Measurements from ENCODE around the gene POTEG.
"Not testable (repeated sequence)": the region's sequence is repeated elsewhere in the genome, so short reads cannot be mapped to it uniquely, and the experiment has no call there.

Gene POTEG

DNA sequence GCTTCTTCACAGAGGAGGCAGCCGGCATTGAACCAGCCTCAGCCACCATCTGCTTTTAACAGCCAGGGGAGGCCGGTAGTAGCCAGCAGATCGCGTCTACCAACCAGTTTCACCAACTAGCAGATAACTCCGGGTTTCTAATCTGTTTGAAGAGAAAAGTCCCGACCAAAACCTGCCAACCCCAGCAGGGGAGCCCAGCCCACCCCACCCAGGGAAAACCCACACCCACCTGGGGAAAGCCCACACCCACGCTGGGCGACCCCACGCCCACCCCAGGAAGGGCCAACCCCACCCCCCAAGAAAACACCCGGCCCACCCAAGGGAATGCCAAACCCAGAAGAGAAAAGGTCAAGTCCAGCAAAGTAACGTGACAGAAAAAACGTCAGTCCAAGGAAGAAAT, at the start of gene POTEG:
POTEG (minus strand) TSS at position 101 of the 400 bp plus-strand sequence; CDS start at position 49, 52 bp downstream.
- DNase-seq (ENCODE audit: low read depth in 2 of 2, low spot score in 1 of 2) = not testable (repeated sequence)

DNA sequence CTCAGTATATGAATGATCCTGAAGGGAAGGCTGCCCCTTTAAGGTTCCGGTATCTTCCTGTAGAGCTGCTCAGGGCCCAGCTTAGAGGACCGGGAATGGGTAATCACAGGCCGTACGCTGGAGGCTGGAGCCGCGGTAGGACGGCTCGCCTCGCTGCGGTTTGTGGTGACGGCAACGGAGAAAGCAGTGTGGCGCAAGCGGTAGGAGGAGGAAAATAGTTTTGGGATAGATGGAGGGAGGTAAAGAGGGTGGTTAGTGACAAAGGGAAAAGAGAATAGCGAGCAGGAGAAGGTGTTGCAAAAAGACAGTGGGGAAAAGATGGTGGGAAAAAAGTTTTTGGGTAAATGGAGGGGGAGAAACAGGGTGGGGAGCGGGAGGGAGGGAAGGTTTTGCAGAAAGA, 48.0 kb upstream of the POTEG start:
- DNase-seq (ENCODE audit: low read depth in 2 of 2, low spot score in 1 of 2) = not testable (repeated sequence)

DNA sequence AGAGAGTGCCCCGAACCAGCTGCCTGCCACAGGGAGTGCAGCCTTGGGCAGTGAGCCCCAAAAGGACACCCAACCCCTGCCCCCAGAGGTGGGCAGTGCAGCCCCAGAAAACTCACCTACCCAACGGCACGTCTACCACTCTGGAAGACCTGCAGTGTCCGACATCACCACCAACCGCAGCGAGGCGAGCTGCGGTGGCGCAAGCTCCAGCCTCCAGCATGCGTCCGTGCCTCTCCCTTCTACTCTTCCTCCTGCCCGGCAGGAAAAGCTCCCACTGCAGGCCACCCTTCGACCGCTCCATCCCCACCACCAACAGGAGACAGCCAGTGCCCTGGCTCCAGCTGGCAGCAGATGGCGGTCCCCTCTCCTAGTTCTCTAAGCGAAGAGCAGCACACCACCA, 47.3 kb upstream of the POTEG start:
- not testable (repeated sequence) for DNase-seq (ENCODE audit: low read depth in 2 of 2, low spot score in 1 of 2)

DNA sequence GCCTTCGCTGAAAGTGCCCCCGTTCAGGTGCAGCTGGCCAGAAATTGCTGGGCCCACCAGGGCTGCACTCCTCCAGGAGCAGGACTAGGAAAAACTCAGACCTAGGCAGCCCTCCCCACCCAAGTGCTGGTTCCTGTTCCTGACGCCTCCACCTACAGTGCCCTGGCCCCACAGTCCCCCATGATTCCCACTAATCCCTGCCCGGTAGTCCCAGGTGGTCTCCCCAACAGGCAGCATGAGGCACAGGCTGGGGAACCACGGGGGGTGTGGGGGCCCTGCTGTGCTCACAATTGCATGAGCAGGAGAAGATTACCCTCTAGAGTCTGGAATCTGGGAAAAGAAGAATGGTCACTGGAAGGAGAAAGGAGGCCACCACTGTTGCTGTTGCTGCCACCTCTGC, 46.4 kb upstream of the POTEG start:
- not testable (repeated sequence) for DNase-seq (ENCODE audit: low read depth in 2 of 2, low spot score in 1 of 2)

DNA sequence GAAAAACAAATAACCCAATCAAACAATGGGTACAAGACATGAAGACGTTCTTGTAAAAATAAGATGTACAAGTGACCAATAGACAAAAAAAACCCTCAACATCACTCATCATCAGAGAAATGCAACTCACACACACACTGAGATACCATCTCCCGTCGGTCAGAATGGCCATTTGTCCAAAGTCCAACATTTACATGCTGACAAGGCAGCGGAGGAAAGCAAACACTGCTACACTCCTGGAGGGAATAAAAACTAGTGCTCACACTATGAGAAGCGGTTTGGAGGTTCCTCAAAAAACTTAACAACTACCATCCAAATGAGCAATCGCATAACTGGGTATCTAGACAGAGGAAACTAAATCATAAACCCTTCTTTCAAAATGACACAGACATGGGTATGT, 11.6 kb upstream of the POTEG start:
- DNase-seq (ENCODE audit: low read depth in 2 of 2, low spot score in 1 of 2) = not testable (repeated sequence)

DNA sequence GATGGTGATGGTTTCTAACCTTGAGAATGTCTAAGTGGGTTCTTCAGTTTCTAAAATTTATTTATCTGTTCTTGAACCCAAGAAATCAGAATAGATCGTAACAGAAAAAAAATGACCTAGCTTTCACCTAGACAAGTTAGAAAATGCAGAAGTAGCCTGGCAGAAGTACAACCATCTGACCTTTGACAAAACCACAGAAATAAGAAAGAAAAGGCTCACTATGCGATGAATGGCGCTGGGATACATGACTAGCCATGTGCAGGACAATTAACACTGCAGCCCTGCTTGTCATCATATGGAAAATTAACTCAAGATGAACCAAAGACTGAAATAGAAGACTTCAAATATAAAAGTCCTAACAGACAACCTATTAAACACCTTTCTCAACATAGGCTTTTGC, 5.7 kb upstream of the POTEG start:
- DNase-seq (ENCODE audit: low read depth in 2 of 2, low spot score in 1 of 2) = not testable (repeated sequence)

DNA sequence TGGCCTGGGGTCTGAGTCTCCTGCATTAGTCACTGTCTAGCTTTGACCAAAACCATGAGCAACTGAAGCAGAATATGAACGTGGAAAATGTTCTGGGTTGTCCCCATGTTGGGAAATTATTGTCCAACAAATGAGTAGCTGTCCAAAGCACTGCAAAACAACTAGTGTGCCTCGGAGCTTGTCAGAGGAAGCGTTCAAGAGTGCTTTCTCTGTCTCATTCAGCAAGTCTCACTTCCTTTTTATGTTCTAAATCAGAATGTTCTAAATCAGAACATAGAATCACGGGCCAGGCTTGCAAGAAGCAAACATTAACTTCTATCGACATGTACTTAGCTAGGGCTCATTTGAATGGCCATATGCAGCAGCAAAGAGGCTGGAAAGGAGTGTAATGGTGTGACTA, 5.1 kb upstream of the POTEG start:
- DNase-seq (ENCODE audit: low read depth in 2 of 2, low spot score in 1 of 2) = not testable (repeated sequence)

DNA sequence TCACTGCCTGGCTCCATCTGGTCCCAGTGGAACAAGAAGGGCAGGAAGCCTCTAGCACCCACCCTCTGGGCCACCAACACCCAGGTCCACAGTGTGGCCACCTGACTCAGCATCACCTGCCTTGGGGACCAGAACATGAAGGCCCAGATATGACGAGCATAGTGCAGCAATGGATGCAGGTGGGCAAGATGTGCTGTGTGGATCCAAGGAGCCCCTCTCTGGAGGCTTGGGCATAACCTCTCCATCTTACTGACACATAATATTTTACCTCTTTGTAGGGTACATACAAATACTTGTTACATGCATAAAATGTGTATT, 2.9 kb upstream of the POTEG start:
- not testable (repeated sequence) for DNase-seq (ENCODE audit: low read depth in 2 of 2, low spot score in 1 of 2)

DNA sequence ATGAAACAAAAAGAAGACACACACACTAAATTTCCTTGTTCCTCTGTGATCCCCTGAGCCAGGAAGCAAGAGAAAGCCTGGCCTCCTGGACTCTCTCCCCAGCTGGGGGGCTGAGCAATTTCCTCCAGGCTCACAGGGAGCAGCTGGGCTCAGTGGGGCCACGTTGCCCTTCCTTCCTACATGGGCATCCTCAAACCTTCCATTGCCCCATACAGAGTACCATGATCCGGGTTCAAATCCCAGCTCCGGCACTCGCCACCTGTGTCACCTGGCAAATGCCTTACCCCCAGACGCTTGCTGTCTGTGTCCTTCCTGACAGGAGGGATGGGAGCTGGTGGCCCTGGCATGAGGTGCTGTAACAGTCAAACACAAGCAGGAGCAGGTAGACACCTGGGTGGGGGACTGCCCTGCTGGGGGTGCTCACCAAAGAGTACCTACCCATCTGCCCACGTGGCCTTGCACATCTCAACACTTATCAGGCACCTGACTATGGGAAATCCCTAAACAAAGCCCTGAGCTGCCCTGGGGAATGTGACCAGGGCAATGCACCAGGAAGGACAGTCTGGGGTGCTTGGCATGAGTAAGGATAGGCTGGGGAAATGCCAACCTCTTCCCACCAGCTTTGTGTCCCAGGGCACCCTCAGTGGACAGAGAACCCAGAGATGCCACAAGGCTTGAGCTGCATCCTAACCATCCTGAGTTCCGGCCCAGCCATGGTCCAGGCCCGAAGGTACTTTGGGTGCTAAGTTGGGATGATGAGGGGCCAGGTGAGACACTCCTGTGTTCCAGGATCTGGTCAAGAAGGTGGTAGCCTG, 2.4 kb upstream of the POTEG start:
- not testable (repeated sequence) for DNase-seq (ENCODE audit: low read depth in 2 of 2, low spot score in 1 of 2)

DNA sequence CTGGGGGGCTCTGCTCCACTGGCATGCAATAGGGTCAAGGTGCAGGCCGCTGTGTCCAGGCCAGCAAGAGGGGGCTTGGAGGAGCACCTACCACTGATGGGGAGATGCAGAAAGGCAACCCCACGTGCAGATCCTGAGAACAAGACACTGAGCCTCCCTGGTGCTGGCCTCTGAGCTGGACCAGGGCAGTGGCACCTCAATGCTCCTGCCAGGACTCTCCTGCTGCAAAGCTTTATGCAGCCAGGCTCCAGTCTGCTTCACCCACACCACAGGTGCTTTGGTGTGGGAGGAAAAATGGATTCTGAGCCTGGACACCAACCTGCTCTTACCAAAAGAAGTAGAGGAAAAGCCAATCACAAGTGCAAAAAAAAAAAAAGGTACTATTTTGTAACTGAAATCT, 1.7 kb upstream of the POTEG start:
- not testable (repeated sequence) for DNase-seq (ENCODE audit: low read depth in 2 of 2, low spot score in 1 of 2)

DNA sequence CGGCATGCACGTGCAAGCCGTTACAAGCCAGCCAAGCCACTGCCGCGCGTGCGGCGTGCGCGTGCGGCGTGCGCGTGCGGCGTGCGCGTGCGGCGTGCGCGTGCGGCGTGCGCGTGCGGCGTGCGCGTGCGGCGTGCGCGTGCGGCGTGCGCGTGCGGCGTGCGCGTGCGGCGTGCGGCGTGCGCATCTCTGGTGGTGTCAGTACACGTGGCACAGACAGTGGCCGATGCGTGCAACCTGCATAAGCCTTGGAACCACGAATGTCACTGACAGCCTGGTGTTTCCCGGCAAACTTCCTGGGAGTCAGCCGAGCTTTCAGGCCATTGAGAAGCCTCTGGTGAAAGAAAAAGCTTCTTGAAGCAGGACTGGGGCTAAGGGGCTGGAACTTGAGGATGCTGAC, 750 bp upstream of the POTEG start:
- DNase-seq (ENCODE audit: low read depth in 2 of 2, low spot score in 1 of 2) = not testable (repeated sequence)

DNA sequence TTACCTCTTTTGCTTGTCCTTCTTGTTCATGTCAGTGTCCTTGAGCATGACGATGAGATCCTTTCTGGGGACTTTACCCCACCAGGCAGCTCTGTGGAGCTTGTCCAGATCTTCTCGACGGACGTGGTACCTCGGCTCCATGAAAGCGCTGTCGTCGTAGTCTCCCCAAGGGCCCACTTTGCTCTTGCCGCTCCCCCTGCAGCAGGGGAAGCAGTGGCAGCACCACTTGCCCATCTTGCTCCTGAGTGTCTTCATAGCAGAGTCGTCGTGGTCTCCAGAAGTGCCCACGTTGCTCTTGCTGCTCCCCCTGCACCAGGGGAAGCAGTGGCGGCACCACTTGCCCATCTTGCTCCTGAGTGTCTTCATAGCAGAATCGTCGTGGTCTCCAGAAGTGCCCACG, 376 bp downstream of the POTEG start:
- DNase-seq (ENCODE audit: low read depth in 2 of 2, low spot score in 1 of 2) = not testable (repeated sequence)

DNA sequence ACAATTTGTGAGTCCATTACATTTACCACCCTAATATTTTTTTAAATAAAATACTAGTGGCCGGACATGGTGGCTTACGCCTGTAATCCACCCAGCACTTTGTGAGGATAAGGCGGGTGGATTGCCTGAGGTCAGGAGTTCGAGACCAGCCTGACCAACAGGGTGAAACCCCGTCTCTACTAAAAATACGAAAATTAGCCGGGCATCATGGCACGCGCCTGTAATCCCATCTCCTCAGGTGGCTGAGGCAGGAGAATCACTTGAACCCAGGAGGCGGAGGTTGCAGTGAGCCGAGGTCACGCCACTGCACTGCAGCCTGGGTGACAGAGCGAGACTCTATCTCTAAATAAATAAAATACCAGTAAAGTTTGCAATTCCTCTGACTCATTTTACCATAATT, 25.6 kb downstream of the POTEG start:
- DNase-seq (ENCODE audit: low read depth in 2 of 2, low spot score in 1 of 2) = not testable (repeated sequence)

DNA sequence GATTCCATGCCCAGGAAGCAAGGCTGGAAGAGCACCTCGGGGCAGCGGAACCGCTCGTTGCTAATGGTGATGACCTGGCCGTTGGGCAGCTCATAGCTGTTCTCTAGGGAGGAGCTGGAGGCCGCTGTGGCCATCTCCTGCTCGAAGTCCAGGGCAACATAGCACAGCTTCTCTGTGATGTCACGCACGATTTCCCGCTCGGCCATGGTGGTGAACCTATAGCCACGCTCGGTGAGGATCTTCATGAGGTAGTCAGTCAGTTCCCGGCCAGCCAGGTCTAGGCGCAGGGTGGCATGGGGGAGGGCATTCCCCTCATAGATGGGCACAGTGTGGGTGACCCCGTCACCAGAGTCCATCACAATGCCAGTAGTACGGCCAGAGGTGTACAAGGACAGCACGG, 32.0 kb downstream of the POTEG start:
- not testable (repeated sequence) for DNase-seq (ENCODE audit: low read depth in 2 of 2, low spot score in 1 of 2)

DNA sequence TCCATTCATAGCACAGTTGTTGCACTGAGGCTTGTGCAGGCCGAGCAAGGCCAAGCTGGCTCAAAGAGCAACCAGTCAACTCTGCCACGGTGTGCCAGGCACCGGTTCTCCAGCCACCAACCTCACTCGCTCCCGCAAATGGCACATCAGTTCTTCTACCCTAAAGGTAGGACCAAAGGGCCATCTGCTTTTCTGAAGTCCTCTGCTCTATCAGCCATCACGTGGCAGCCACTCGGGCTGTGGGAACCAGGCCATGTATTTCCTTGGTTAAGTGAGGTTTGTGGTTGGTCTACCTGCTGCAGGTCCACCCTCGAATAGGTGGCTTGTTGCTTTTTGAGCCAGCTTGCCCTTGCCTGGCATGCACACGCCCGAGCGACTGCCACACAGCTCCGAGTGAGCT, 39.4 kb downstream of the POTEG start:
- DNase-seq (ENCODE audit: low read depth in 2 of 2, low spot score in 1 of 2) = not testable (repeated sequence)

DNA sequence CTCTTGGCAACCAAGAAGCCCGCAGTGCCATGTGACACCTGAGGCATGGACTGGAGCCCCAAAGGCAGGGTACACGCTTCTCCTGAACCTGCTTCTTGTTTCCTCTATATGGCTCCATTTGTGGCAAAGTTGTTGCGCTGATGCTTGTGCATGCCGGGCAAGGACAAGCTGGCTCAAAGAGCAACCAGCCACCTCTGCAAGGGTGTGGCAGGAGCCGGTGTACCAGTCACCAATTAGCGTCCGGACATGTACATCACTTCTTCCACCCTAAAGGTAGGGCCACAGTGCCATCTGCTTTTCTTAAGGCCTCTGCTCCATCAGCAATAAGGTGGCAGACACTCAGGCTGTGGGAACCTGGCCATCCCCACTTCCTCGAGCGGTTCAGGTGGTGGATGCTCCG, 43.9 kb downstream of the POTEG start:
- not testable (repeated sequence) for DNase-seq (ENCODE audit: low read depth in 2 of 2, low spot score in 1 of 2)

DNA sequence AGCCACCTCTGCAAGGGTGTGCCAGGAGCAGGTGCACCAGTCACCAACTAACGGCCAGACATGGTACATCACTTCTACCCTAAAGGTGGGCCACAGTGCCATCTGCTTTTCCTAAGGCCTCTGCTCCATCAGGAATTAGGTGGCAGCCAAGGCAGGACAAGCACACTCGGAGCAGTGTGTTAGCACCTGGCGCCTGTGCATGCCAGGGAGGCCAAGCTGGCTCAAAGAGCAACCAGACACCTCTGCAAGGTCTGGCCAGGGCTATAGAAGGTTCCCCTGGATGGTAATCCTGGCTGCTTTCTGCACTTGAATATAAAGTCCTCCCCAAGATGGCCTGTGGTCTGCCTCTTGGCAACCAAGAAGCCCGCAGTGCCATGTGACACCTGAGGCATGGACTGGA, 45.4 kb downstream of the POTEG start:
- not testable (repeated sequence) for DNase-seq (ENCODE audit: low read depth in 2 of 2, low spot score in 1 of 2)

DNA sequence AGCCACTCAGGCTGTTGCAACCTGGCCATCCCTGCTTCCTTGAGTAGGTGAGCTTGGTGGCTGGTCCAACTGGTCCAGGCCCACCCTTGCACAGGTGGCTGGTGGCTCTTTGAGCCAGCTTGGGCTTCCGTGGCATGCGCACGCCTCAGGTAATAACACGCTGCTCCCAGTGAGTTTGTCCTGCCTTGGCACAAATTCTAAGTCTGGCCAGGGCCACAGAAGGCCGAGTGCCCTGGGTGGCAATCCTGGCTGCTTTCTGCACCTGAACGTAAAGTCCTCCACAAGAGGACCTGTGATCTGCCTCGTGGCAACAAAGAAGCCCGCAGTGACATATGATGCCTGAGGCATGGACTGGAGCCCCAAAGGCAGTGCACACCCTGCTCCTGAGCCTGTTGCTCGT, 47.1 kb downstream of the POTEG start:
- DNase-seq (ENCODE audit: low read depth in 2 of 2, low spot score in 1 of 2) = not testable (repeated sequence)

DNA sequence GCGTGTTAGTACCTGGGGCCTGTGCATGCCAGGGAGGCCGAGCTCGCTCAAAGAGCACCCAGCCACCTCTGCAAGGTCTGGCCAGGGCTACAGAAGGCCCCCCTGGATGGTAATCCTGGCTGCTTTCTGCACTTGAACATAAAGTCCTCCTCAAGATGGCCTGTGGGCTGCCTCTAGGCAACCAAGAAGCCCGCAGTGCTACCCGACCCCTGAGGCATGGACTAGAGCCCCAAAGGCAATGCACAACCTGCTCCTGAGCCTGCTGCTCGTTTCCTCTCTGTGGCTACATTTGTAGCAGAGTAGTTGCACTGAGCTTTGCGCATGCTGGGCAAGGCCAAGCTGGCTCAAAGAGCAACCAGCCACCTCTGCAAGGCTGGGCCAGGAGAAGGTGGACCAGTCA, 47.8 kb downstream of the POTEG start:
- not testable (repeated sequence) for DNase-seq (ENCODE audit: low read depth in 2 of 2, low spot score in 1 of 2)

DNA sequence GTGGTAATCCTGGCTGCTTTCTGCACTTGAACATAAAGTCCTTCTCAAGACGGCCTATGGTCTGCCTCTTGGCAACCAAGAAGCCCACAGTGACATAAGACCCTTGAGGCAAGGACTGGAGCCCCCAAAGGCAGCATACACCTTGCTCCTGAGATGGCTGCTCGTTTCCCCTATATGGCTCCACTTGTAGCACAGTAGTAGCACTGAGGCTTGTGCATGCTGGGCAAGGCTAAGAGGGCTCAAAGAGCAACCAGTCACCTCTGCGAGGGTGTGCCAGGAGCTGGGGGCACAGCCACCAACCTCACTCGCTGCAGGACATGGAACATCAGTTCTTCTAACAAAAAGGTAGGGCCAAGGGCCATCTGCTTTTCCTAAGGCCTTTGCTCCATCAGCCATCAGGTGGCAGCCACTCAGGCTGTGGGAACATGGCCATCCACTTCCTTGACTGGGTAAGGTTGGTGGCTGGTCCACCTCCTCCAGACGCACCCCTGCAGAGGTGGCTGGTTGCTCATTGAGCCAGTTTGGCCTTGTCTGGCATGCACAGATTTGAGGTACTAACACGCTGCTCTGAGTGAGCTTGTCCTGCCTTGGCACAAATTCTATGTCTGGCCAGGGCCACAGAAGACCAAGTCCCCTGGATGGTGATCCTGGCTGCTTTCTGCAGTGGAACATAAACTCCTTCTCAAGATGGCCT, 49.9 kb downstream of the POTEG start:
- not testable (repeated sequence) for DNase-seq (ENCODE audit: low read depth in 2 of 2, low spot score in 1 of 2)

DNA sequence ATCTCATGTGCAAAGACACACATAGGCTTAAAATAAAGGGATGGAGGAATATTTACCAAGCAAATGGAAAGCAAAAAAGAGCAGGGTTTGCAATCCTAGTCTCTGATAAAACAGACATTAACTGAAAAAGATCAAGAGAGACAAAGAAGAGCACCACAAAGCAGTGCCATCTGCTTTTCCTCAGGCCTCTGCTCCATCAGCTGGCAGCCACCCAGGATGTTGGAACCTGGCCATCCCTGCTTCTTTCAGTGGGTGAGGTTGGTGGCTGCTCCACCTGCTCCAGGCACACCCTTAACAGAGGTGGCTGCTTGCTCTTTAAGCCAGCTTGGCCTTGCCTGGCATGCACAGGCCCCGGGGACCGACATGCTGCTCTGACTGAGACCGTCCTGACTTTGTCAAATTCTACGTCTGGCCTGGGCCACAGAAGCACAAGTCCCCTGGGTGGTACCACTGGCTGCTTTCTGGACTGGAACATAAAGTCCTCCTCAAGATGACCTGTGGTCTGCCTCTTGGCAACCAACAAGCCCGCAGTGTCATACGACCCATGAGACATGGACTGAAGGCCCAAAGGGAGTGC, 51.0 kb downstream of the POTEG start:
- DNase-seq (ENCODE audit: low read depth in 2 of 2, low spot score in 1 of 2) = not testable (repeated sequence)

DNA sequence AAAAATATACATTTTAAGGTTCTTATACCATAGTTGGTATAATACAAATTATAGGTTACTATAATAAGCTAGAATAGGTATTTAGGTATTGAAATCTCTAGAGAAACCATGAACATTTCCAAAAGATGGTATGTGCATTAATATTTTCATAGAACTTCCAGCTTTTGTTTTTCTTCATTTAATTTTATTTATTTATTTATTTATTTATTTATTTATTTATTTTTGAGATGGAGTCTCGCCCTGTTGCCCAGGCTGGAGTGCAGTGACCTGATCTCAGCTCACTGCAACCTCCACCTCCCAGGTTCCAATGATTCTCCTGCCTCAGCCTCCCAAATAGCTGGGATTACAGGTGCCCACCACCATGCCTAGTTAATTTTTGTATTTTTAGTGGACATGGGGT, 54.0 kb downstream of the POTEG start:
- DNase-seq (ENCODE audit: low read depth in 2 of 2, low spot score in 1 of 2) = not testable (repeated sequence)

Measured in stimulated activated CD8-positive, alpha-beta memory T cell treated with anti-CD3 and anti-CD28 coated beads, Interleukin-4, amount 100 ng/mL, for 4 hours (primary cell).